AG09309 (cell line): ENCODE results near the gene GLS2.
"Not testable (repeated sequence)": the region's sequence is repeated elsewhere in the genome, so short reads cannot be mapped to it uniquely, and the experiment has no call there.

ENCODE experiments used
- DNase-seq: peaks from one replicate; pipeline ENCODE4 v3.0.0-alpha.2; 2010; ENCODE audit warnings: low read depth
- H3K4me3 ChIP-seq: 2 replicates; pipeline ENCODE4 v1.5.1; 2011; ENCODE audit warnings: mild to moderate bottlenecking, low read depth, low read length, moderate library complexity; ENCODE audit not compliant: control insufficient read depth
- TF ChIP-seq, protein P1 (sequence below): IDR thresholded peaks from 2 replicates; pipeline ENCODE4 v1.5.1; 2011; ENCODE audit warnings: mild to moderate bottlenecking, low read depth, low read length, inconsistent platforms; ENCODE audit not compliant: insufficient read depth, control insufficient read depth; ENCODE audit errors: missing control alignments

Gene GLS2

DNA sequence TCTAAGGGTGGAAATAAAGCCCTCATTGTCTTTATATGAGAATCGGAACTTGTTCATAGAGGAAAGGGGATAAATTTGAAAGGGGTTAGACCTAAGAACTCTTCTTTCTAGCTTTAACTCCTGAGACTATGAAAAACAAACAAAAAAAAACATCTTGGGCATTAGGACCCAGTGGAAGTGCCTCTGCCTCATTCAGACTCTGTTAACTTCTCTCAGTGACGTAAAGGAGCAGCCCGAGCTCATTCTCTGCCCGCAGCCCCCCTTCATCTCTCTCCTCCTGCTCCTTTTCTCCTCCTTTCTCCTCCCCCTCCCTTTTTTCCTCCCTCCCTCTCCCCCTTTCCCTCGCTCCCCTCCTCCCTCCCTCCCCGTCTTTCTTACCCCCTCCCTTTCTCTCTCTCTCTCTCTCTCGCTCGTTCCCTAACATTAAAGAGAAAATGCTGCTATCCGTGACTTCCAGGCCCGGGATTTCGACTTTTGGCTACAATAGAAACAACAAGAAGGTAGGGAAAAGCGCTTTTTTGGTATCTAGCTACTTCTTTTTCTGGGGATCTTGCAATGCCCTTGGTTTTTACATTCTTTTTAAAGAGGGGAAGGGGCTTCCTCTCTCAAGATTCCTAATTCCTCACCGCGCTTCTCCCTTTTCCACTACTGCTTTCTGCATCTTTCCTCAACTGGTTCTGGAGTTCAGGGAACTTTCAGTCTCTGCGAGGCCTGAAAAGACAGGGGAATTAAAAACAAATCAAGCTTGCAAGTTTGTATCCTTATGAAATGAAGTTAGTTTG is 33.8 kb upstream of the GLS2 start, which contains the start of gene RBMS2:
TSS of gene RBMS2 (plus strand) at position 231 of the 782 bp plus-strand sequence. CDS start at position 435, 204 bp downstream.
- TF ChIP-seq, protein P1, sequence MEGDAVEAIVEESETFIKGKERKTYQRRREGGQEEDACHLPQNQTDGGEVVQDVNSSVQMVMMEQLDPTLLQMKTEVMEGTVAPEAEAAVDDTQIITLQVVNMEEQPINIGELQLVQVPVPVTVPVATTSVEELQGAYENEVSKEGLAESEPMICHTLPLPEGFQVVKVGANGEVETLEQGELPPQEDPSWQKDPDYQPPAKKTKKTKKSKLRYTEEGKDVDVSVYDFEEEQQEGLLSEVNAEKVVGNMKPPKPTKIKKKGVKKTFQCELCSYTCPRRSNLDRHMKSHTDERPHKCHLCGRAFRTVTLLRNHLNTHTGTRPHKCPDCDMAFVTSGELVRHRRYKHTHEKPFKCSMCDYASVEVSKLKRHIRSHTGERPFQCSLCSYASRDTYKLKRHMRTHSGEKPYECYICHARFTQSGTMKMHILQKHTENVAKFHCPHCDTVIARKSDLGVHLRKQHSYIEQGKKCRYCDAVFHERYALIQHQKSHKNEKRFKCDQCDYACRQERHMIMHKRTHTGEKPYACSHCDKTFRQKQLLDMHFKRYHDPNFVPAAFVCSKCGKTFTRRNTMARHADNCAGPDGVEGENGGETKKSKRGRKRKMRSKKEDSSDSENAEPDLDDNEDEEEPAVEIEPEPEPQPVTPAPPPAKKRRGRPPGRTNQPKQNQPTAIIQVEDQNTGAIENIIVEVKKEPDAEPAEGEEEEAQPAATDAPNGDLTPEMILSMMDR, result no peak
- peak; percentile 78 for DNase-seq
- peak within 1 kb of the TSS; percentile 56 for H3K4me3 ChIP-seq

DNA sequence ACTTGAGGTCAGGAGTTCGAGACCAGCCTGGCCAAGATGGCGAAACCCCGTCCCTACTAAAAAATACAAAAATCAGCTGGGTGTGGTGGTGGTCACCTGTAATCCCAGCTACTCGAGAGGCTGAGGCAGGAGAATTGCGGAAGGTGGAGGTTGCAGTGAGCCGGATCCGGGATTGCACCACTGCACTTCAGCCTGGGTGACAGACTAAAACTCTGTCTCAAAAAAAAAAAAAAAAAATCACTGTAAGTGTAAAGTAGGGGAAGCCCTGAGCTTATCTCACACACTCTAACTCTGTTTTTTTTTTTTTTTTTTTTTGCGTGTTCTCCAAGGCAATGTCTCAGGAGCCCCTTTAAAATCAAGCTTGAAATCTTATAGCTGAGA is 33.2 kb upstream of the GLS2 start:
- TF ChIP-seq, protein P1, result no peak
- no peak for DNase-seq
- peak overlapping the region; percentile 56 for H3K4me3 ChIP-seq

DNA sequence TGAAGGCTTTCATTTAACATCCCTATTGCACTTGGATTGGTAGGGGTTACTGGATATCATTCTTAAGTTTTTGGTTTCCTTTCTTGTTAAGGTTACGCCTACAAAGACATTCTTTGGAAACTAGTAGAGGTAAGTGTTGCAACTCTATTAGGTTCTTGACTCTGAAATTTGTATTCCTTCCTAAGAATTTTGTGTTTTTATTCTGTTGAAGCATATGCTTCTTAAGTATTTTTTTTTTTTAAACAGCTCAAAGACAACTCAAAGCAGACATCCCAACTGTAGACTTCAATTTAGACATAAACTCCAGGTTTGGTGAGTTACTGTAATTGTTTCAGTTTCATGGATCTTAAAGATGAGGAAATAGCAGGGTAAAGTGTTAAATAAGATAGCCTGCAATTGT is 32.5 kb upstream of the GLS2 start:
- TF ChIP-seq, protein P1, result no peak
- H3K4me3 ChIP-seq, result no peak overlapping the region
- no peak for DNase-seq

DNA sequence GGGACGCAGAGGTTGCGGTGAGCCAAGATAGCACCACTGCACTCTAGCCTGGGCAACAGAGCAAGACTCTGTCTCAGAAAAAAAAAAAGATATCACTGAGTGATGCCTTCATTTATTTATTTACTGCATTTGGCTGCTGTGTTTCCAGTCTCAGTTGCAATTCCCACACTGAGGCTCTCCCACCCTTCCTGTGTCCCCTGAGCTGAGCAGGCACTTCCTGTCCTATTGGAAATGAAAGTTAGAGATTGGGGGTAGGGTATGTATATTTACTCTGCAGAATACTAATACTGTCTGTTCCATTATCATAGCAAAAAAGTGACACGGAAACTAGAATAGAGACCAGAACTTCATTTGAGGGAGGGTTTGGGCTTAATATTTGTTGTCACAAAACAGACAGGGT is 32.1 kb upstream of the GLS2 start:
- TF ChIP-seq, protein P1, result no peak
- H3K4me3 ChIP-seq, result no peak overlapping the region
- no peak for DNase-seq

DNA sequence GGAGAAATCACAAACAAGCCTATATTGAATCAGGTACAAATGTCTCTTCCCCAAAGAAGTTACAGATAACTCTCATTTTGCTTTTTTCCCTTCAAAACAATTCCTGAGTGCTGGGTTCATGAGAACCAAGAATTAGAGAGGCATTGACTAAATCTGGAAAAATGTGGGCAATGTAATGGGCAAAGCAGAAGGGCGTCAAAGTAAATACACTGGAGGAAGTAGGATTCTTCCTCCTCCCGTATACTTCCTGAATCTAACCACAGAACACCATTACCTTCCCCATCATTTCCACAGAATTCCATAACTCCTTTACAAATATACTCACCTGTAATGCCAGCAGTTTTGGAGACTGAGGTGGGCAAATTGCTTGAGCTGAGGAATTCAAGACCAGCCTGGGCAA is 30.6 kb upstream of the GLS2 start:
- H3K4me3 ChIP-seq, result no peak overlapping the region
- DNase-seq, result no peak
- TF ChIP-seq, protein P1, result no peak

DNA sequence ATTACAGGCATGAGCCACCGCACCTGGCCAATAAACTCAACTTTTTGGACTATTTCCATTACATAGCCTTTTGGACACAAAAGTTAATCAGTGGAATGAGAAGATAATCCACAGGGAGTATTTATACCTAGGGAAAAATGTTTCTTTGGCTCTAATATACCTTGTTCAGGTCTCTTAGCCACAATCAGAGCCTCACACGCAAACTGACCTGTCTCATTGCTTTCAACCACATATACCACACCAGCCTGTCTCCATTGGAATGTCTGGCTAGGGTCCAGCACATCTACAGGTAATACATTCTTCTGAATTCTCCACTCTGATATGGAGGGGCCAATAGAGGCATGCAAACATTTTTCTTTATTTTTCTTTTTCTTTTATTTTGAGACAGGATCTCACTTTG is 29.9 kb upstream of the GLS2 start:
- TF ChIP-seq, protein P1, result no peak
- DNase-seq, result no peak
- H3K4me3 ChIP-seq, result no peak overlapping the region

DNA sequence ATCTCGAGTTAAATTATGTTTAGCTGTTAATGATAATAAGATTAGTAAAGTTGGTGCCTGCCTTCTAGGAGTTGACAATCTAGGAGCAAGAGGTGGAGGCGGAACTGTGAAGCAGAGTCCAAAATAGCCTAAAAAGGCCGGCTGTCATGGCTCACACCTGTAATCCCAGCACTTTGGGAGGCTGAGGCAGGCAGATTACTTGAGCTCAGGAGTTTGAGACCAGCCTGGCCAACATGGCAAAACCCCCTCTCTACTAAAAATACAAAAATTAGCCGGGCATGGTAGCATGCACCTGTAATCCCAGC is 26.0 kb upstream of the GLS2 start:
- not testable (repeated sequence) for DNase-seq, H3K4me3 ChIP-seq
